GM18517 (cell line): Measurements from ENCODE around the gene ERLEC1.
"Not testable (repeated sequence)": the region's sequence is repeated elsewhere in the genome, so short reads cannot be mapped to it uniquely, and the experiment has no call there.

Experiments
- ATAC-seq: cut with Tn5 transposase; IDR thresholded peaks from one replicate; pipeline ENCODE4 v1.9.1; 2021; ENCODE audit warnings: mild to moderate bottlenecking, moderate library complexity; ENCODE audit not compliant: unreplicated experiment

Gene ERLEC1

GRCh38 chr2:53828331-53828730 lies 41.5 kb downstream of the ERLEC1 start:
- ATAC-seq = no peak

GRCh38 chr2:53829273-53829979 lies 42.6 kb downstream of the ERLEC1 start:
- no peak for ATAC-seq

GRCh38 chr2:53829980-53830290 lies 43.1 kb downstream of the ERLEC1 start:
- ATAC-seq = not testable (repeated sequence)

GRCh38 chr2:53840580-53840979 lies 53.7 kb downstream of the ERLEC1 start:
- ATAC-seq = no peak

- not testable (repeated sequence) for ATAC-seq
These were observed 54.8 kb downstream of the ERLEC1 start for GRCh38 chr2:53841651-53842050.

- no peak for ATAC-seq
These were observed 56.0 kb downstream of the ERLEC1 start for GRCh38 chr2:53842891-53843290.

GRCh38 chr2:53843595-53843994 lies 56.8 kb downstream of the ERLEC1 start:
- ATAC-seq = no peak

DNA sequence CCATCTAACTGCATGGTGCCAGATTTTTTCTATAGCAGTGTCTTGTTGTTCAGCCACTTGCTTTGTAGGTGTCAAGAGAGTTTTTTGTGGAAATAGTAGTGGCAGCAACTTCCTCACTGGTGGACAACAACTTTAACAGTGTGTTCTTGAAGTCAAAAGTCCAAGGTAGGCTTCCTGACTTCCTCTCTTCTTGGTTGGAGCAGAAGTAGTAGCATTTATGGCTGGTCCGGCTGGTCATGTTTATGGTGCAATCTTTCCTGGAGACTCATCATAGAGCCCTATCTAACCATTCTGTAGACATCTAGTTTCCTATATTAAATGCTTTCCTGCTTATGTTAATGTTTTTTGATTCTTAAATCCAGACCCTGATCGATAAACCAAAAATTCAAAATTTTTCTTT lies 61.2 kb downstream of the ERLEC1 start:
- ATAC-seq = no peak

DNA sequence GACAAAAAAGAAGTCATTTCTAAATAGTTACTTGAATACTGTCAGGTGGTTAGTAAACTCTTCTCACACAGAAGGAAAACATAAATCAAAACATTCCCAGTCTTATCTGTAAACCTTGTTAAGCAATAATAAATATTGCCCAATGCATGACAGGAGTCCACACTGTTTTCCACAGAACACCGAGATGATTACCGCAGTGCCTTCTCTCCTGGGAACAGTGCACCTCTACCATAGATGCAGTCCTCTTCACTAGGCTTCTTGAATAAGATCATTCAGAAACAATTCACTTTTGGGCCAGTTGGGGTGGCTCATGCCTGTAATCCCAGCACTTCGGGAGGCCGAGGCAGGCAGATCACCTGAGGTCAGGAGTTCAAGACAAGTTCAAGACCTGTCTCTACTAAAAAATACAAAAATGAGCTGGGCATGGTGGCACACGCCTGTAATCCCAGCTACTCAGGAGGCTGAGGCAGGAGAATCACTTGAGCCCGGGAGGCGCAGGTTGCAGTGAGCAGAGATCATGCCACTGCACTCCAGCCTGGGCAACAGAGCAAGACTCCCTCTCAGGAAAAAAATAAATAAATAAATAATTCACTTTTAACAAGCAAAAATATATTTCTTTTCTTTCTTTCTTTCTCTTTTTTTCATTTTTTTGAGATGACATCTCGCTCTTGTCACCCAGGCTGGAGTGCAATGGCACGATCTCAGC lies 64.4 kb downstream of the ERLEC1 start:
- not testable (repeated sequence) for ATAC-seq

DNA sequence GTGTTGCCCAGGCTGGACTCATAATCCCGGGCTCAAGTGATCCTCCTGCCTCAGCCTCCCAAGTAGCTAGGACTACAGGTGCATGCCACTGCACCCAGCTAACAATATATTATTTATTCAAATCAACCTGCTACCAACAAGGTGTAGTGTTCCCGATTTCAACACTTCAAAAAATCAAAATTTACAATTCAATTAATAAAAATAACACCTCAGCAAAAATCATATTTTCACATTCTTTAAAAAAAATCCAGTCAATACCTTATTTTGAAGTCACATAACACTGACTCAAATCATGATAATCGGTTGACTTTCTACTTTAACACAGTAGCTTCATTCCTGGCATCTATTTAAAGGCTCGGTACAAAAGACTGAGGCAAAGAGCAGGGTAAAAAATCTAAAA lies 65.7 kb downstream of the ERLEC1 start:
- ATAC-seq = no peak

- no peak for ATAC-seq
These were observed 67.8 kb downstream of the ERLEC1 start for GRCh38 chr2:53854678-53855077.

- ATAC-seq = no peak
These were observed 69.4 kb downstream of the ERLEC1 start for GRCh38 chr2:53856272-53856671.

GRCh38 chr2:53859206-53860181 lies 72.7 kb downstream of the ERLEC1 start, which contains the start of gene GPR75:
Gene GPR75, minus strand, starts transcription at chr2:53859967. Its CDS starts 5,211 bp downstream, at chr2:53854756.
- no peak for ATAC-seq

DNA sequence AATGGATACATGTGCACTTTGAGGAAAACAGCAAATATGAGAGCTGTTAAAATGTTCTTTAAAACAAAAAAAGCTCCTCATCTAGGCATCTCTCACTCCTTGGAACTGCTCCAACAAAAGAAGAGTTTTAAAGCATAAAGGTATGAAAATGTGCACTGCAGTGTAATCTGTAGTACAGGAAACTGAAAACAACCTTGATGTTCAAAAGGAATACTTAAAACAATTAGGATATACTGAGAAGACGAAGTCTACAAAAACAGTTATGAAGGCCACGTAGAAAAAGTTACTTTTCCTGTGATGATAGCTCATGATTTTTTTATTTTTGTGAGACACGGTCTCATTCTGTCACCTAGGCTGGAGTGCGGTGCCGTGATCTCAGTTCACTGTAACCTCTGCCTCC lies 75.0 kb downstream of the ERLEC1 start:
- no peak for ATAC-seq

DNA sequence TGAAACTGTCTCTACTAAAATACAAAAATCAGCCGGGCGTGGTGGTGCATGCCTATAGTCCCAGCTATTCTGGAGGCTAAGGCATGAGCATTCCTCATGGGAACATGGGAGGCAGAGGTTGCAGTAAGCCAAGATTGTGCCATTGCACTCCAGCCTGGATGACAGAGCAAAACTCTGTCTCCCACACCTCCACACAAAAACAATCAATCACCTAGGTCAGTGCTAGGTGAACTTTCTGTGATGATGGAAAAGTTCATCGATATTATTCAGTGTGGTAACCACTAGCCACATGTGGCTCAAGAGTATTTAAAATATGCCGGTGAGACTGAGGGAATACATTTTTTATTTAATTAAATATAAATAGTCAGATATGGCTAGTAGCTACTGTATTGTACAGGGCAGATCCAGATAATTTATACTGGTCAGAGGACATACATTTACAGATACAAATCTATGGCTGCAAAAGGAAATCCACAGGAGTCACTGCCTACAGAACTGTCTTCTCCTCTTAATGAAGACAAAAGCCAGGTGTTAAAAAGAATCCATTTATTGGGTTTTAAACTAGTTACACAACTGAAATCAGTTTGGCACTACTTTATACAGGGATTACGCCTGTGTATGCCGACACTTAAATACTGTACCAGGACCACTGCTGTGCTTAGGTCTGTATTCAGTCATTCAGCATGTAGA lies 76.8 kb downstream of the ERLEC1 start:
- ATAC-seq = no peak

DNA sequence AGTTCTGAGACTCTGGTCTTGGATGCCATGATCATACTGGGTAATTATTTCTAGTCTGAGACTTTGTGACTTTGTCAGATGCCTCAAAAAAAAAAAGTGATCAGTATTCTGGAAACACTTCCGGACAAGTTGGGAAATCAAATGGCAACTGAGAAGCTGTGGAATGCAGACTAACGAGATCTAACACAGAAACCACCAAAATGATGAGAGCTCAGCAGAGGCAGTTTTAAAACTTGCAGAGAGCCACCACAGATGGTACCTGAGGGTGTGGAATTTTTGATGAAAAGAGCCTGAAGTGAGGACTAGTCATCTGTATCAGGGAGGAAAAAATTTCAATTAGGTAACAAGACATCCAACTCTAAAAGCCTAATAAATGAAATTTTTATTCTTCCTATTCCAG lies 78.4 kb downstream of the ERLEC1 start:
- no peak for ATAC-seq

- no peak for ATAC-seq
These were observed 79.1 kb downstream of the ERLEC1 start for GRCh38 chr2:53865962-53866361.

DNA sequence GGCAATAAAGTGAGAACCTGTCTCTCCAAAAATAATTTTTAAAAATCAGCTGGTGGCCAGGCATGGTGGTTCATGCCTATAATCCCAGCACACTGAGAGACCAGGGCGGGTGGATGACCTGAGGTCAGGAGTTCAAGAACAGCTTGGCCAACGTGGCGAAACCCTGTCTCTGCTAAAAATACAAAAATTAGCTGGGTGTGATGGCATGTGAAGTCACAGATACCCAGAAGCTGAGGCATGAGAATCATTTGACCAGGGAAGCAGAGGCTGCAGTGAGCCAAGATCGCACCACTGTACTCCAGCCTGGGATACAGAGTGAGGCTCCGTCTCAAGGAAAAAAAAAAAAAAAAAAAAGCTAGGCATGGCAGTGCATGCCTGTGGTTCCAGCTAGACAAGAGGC lies 80.3 kb downstream of the ERLEC1 start:
- ATAC-seq = no peak

DNA sequence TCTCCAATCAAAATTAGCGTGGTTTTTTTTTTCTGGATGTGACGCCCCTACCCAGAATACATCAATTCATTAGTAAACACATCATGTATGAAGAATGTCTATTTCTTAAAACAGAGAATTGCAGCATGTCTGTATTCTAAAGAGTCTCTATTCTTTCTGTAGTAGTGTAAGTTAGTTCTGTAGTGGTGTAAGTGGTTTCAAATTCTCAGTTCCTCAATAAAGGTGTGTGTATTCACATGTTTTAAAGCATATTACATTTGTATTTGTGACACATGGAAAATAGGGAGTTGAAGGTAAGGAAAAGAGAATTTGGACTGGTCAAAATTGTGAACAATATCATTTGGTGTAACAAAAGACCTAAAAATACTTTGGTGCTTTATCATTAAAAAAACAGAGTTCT lies 80.9 kb downstream of the ERLEC1 start:
- no peak for ATAC-seq
